Skin epidermis (tissue), 12 donors: Measurements from ENCODE around the gene HEATR5B.
A peak's percentile ranks its signal among the peaks of the same experiment; 100 is the strongest.

Experiments
- H3K27ac ChIP-seq, 21 experiments: fragments of 200-600 bp; sonication (generic) in 11 of 21; one replicate each; pipeline ENCODE4 v1.5.0; 2020; ENCODE audit warnings: mild to moderate bottlenecking in 3 of 21, inconsistent platforms in 2 of 21, moderate library complexity in 2 of 21
- H3K4me3 ChIP-seq, 7 experiments: fragments of 200-600 bp; sonication (generic) in 2 of 7; one replicate each; pipeline ENCODE4 v1.5.0; 2020; ENCODE audit warnings: inconsistent platforms in 2 of 7, mild to moderate bottlenecking in 2 of 7, moderate library complexity in 1 of 7

Gene HEATR5B

DNA sequence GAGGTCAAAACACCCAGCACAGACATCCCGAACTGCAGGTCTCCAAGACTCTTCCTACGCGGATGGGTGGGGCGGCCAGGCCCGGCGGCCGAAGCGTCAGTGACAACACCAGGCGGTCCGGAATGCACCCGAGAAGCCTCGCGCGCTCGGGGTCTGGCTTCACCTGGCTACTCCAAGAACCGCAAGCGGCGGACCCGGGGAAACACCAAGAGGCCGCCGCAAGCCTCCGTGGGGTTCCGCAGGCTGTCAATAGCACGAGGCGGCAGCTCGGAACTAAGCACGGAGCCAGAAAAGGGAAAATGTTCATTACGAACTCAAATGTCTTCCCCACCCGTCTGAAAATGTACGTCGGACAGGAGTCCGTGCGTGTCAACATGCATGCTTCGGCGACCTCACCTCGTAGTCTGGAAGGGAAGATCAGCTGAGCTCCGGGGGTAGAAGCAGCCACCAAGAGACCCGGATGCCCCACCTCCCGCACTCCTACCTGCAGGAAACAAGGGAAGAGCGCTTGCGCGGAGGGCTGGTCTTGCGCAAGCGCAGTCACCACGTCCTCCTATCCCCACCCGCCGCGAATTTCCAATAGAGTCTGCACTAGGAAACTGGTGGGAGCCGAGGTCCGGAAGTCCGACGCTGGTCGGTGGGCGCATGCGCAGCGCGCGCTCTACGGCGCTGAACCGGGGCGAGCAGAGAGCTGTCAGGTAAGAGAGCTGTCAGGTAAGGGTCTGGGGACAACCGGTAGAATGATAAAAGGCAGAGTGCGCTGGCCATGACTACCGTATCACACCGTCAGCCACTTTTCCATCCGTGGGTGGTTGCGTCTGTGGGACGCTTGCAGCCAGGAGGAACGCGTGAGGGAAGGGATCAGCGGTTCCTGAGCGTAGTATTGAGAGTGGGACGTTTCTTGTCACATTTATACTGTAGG is at the start of gene HEATR5B, which contains the start of gene GPATCH11:
Gene HEATR5B, minus strand, starts transcription at position 500 of the 922 bp plus-strand sequence. CDS start 958 bp downstream, outside the sequence.
Gene GPATCH11, plus strand, starts transcription at position 646 of the 922 bp plus-strand sequence. CDS start 3,864 bp downstream, outside the sequence.
- Histone ChIP-seq H3K27ac (peak within 1 kb of the TSS; percentile 65 to 90 (median 81)), H3K4me3 (peak within 1 kb of the TSS; percentile 65 to 95 (median 79))

DNA sequence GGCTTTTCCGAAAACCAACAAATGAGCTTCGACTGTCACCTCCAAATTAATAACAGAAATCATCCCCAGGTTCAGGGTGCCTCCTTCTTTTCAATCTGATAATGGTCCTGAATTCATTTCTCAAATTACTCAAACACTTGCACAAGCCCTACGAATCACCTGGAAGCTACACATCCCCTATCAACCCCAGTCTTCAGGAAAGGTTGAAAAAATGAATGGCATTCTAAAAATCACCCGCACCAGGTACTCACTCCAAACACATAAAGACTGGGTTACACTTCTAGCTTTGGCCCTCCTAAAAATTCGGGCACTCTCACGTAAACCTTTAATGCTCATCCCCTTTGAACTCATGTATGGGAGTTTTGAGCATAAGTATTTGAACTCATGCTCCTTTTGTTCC is 48.7 kb upstream of the HEATR5B start:
- Histone ChIP-seq H3K27ac (no peak overlapping the region), H3K4me3 (no peak overlapping the region)

DNA sequence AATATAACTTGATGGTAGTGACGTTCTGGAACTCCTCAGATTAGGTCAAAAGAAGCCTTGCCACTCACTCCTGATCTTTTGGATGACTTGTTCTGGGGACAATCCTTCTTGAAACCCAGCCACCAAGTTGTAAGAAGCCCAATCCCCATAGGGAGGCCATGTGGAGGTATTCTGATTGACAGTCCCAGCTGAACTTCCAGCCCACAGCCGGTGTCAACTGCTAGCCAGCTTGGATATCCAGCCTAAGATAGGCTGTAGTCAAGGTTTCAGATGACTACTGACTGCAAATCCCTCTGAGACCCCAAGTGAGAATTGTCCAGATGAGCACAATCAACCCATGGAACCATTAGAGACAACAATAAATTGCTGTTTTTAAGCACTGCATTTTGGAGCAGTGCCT is 41.2 kb upstream of the HEATR5B start:
- Histone ChIP-seq H3K27ac (no peak overlapping the region), H3K4me3 (no peak overlapping the region)

DNA sequence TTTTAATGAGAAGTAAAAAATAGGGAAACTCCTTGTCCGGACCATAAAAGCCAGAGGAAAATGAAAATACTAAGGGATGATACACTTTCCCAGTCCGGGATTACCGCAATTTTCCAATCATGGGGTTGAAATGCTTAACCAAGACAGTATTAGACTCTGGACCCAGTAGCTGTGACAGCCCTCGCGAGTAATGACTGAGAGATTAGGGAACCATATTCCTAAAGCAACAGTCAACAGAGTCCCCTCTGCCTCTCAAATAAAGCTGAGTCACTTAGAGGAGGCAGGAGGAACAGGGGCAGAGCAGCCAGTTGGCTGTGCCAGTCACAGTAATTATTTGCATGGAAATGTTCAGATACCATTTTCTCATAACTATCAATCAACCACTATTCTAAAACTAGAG is 35.0 kb upstream of the HEATR5B start:
- Histone ChIP-seq H3K27ac (no peak overlapping the region), H3K4me3 (no peak overlapping the region)

DNA sequence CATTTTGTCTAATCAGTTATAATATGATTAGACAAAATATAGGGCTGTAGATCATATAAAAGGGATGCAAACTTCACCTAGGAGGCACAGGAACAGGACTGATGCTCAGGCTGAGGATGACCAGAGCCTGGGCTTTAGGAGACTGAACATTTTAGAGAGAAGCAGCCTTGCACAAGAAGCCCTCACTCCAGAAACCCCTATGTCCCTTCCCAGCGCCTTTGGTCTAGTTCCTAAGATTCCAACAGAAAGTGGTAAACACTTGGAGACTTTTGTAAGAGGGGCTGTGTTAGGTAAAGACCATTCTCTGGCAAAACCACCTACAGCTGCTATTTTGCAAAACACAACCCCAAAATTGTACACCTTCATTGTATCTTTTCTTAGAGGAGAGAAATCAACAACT is 33.4 kb upstream of the HEATR5B start:
- no peak overlapping the region for H3K4me3 ChIP-seq
- no peak overlapping the region for H3K27ac ChIP-seq

DNA sequence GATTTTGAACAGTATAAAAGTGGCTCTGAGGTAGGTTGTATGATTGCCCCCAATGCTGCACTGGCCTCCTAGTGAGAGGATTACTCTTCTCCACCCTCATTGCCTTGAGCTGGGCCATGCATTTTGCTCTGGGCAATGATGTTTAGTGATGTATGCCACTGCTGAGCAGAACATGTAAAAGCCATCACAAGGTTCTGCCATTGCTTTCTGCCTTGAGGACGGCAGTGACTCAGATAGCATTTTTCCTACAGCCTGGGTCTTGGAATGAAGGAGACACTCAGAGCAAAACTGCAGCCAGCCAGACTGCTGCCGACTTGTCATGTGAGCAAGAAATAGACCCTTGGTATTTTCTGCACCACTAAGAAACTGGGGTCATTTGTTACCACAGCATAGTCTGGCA is 27.8 kb upstream of the HEATR5B start:
- Histone ChIP-seq H3K4me3 (no peak overlapping the region), H3K27ac (no peak overlapping the region)

DNA sequence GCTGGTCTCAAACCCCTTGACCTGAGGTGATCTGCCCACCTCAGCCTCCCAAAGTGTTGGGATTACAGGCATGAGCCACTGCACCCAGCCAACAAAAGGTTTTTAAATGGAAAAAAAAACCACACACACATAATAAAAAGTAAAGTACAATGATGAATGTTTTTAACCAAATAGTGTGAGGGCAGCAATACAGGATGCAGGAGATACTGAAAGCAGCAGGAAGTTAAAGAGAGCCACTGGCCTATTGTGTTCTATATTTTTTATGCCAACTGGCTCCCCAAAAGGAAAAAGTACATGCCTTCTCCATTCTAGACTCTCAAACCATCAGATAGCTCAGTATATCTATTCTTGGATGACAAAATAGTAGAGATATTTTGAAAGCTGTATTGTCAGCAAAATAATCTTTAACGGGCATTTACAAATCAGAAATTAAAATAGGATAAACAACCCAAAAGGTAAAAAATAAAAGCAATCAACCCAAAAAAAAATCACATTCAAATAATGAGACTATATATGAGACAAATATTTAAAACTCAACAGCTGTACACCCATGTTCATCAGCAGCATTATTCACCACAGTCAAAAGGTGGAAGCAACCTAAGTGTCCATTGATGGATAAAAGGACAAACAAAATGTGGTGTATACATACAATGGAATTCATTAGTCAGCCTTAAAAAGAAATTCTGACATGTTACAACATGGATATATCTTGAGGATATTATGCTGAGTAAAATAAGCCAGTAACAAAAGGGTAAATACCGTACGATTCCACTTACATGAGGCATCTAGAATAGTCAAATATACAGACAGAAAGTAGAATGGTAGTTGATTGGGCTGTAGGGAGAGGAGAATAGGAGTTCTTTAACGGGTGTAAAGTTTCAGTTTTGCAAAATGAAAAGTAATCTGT is 26.4 kb upstream of the HEATR5B start:
- Histone ChIP-seq H3K27ac (no peak overlapping the region), H3K4me3 (no peak overlapping the region)

DNA sequence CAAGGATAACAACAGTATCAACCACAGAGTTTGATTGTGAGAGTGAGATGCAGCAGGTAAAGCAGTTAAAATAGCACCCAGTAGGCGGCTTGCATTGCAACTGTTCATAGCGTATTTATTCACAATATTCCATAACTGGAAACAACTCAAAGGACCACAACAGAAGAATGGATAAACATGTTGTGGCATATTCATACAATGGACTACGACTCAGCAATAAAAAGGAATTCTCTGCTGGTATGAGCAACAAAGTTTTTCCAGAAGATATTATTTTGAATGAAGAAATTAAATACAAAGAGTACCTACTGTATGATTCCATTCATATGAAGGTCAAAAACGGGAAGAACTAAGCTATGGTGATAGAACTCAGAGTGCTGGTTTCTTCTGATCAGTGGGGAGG is 25.4 kb upstream of the HEATR5B start:
- Histone ChIP-seq H3K27ac (no peak overlapping the region), H3K4me3 (no peak overlapping the region)

DNA sequence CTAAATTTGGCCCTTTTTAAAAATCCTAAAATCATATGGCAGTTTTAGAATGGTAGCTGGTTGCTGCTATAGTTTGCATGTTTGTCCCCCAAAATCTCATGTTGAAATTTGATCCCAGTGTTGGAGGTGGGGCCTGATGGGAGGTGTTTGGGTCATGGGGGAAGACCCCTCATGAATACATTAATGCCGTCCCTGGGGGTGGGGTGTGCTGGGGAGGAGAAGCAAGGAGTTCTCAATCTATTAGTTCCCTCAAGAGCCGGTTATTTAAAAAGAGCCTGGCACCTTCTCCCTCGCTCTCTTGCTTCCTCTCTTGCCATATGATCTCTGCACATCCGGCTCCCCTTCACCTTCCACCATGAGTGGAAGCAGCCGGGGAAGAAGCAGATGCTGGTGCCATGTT is 21.0 kb upstream of the HEATR5B start:
- H3K4me3 ChIP-seq = no peak overlapping the region
- no peak overlapping the region for H3K27ac ChIP-seq

DNA sequence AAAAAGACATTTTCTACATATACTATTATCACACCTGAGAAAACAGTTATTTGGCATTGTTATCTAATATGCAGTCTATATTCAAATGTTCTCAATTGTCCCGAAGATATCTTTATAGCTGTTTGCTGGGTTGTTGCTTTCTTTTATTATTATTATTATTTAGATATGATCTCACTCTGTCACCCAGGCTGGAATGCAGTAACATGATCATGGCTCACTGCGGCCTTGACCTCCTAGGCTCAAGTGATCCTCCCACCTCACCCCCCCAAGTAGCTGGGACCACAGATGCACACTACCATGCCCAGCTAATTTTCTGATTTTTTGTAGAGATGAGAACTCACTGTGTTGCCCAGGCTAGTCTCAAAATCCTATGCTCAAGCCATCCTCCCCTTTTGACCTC is 20.0 kb upstream of the HEATR5B start:
- no peak overlapping the region for H3K4me3 ChIP-seq
- no peak overlapping the region for H3K27ac ChIP-seq

DNA sequence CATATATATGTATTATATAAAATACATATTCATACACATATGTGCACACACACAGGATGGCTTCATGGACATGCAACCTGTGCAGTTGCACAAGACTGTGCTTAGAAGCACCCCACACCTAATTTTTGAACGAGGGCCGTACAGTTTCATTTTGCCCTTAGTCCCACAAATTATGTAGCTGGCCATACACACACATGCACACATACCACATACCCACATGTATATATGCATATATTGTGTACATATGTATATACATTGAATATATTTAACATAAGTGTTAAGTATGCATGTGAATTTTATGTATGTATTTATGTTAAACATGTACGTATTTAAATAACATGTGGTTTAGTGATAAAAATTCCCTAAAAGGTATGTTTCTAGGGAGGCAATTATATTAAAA is 18.4 kb upstream of the HEATR5B start:
- Histone ChIP-seq H3K27ac (no peak overlapping the region), H3K4me3 (no peak overlapping the region)

DNA sequence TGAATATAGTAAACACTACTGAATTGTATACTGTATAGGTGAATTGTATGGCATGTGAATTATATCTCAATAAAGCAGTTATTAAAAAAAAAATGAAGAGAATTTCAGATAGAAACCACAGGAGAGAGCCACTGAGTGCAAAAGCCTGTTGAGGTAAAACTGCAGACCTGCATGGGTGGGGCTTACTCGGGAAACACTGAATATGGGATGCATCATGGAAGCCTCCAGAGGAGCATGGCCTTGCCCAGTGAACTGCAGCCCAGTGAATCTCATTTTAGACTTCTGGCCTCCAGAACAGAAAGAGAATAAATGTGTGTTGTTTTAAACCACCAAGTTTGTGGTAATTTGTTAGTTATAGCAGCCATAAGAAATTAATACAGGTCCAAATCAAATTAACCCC is 15.9 kb upstream of the HEATR5B start:
- Histone ChIP-seq H3K27ac (no peak overlapping the region), H3K4me3 (no peak overlapping the region)

DNA sequence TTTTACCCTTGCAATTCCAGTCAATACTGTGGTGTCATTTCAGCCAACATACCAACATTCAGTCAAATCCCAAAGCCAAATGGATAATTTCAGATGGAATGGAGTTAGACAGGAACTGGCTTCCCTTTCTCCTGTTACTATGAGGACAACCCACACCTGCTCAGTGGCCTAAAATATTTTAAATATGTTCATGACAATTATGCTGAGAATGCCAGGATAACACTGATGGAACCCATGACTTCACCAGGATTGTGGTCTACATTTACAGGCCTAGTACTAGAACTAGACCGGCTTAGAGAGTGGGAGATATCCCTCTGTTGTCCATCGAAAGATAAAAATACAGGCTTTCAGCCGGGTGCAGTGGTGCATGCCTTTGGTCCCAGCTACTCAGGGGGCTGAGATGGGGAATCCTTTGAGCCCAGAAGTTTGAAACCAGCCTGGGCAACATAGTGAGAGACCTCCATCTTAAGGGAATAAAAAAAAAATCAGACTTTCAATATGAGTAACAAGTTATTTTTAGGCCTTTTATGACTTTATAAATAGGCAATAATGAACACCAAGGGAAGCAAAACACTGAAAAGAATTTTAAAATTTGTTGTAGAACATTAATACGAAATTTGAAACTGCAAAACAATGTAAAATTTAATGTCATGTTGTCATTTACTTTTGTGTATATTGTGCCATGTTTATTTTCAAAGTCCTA is 14.4 kb upstream of the HEATR5B start:
- H3K4me3 ChIP-seq = no peak overlapping the region
- no peak overlapping the region for H3K27ac ChIP-seq

DNA sequence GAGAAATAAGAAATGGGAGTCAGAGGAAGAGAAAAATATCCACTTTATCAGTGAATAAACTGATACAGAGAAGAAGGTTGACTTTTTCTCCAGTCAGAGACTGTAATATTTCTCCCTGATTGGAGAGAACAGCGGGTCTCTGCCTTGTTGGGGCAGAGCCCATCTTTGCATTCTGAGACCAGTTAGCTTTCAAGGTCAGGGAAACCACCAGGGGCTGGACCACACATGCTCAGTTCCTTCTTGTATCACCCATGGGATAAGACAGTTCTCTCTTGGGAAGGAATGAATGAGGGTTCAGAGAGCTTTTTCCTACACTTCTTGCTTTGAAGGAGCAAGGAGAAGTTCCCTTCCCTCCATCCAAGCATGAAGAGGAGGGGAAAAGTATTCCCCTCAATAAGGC is 12.4 kb upstream of the HEATR5B start:
- H3K27ac ChIP-seq = no peak overlapping the region
- no peak overlapping the region for H3K4me3 ChIP-seq

DNA sequence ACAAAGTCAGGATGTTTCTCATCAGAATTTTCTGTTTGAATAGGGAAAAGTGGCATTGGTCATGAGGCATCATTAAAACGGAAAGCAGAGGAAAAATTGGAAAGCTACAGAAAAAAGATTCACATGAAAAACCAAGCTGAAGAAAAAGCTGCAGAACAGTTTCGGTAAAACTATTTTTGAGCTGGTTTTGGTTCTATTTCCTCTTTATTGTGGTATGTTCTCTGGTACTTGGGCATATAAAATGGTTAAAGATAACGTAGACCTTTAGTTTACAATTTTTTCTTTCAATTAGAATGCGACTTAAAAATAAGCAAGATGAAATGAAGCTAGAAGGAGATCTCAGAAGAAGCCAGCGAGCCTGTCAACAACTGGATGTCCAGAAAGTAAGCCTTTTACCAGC is 7.7 kb upstream of the HEATR5B start:
- Histone ChIP-seq H3K4me3 (no peak overlapping the region), H3K27ac (no peak overlapping the region)

DNA sequence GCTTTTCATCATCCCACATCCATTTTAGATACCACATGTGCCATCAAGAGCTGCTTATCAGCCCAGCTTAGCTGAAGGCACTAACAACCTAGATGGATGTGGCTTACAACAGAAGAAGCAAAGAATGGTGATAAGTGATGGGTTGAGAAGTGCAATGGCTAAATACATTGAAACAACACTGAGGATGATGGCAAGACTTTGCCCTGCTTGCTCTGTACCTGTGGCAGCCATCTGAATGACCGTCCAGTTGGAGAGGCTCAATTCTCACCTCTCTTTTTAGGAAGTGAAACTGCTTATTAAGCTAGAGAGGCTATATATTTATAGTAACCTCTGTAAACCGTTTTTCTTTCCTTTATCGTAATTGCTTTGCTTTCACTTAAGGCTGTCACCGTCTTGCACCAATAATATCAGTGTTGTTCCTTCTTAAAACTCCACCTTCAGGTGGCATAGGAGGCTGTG is 5.9 kb upstream of the HEATR5B start:
- Histone ChIP-seq H3K27ac (peak overlapping the region in 1 of 21 experiments; percentile 19), H3K4me3 (no peak overlapping the region)

DNA sequence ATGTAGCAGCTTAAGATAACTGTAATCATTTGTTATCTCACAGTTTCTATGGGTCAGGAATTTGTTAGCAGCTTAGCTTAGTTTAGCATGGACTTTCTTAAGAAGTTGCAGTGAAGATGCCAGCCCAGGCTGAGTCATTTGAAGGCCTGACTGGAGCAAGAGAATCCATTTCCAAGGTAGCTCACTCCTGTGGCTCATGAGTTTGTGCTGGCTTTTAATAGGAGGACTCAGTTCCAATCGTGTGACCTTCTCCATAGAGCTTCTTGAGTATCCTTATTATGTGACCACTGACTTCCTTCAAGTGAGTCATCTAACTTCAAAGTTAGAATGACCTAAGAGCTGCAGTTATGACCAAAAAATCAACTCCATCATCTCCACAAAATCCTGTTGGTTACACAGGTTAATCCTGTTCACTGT is 1.6 kb upstream of the HEATR5B start:
- Histone ChIP-seq H3K4me3 (no peak overlapping the region), H3K27ac (no peak overlapping the region)

DNA sequence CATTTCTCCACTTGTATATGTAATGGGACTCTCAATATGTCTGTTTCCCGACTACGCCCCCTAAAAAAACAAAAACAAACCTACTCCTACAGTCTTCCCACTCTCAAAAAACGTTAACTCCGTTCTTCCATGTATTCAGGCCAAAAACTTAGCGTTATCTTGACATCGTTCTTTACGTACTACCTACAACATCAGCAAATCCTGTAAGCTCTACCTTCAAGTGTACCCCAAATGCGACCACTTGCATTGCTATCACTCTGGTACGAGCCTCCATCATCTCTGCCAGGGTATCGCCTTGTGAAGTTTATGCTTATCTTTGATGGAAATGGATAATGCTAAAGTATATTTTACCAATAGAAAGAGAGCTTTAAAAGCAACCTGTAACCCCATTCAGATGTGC is 625 bp upstream of the HEATR5B start:
- Histone ChIP-seq H3K27ac (peak overlapping the region in 19 of 21 experiments; percentile 56 to 90 (median 83)), H3K4me3 (peak overlapping the region; percentile 65 to 95 (median 79))

DNA sequence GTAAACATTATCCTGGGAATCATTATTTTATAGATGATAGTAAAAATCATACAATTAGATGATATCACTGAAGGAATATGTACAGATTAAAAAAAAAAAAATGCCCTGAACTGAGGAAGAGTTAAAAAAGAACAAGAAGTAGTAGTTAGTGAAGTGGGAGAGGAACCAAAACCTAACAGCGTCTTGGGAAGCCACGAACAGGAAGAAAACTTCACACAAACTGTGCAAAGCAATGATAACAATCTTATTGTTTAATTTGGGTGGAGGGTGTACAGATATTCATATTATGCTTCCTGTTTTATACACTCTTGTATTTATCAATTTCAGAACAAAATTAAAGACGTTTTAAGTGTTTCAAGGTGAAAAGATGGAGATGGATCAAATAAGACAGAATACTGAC is 3.5 kb downstream of the HEATR5B start:
- peak overlapping the region in 4 of 21 experiments; percentile 3 to 43 (median 14) for H3K27ac ChIP-seq
- H3K4me3 ChIP-seq = no peak overlapping the region

DNA sequence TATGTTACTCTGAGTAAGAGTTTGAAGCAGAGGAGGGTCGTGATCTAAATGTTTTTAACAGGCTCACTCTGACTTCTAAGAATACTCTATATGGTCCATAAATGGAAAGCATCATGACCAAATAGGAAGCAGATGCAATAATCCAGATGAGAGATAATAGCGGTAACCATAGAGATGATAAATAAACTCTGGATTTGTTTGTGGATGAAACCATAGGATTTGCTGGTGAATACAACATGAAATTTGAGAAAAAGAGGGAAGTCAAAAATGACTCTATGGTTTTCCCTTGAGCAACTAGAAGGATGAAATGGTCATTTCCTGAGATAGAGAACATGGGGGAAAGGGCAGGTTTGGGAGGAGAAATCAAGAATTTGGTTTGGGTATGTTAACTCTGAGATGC is 3.9 kb downstream of the HEATR5B start:
- no peak overlapping the region for H3K4me3 ChIP-seq
- peak overlapping the region in 2 of 21 experiments; percentile 22 to 43 for H3K27ac ChIP-seq
